Measurements from ENCODE around the gene OTP. TPM values are rescaled to one million over a fixed set of nuclear protein-coding genes. Genes with fewer than 3 reads are reported as not detected.

Gene OTP
- total RNA-seq, 1 donor from 2014 or later: 0.16 TPM

DNA sequence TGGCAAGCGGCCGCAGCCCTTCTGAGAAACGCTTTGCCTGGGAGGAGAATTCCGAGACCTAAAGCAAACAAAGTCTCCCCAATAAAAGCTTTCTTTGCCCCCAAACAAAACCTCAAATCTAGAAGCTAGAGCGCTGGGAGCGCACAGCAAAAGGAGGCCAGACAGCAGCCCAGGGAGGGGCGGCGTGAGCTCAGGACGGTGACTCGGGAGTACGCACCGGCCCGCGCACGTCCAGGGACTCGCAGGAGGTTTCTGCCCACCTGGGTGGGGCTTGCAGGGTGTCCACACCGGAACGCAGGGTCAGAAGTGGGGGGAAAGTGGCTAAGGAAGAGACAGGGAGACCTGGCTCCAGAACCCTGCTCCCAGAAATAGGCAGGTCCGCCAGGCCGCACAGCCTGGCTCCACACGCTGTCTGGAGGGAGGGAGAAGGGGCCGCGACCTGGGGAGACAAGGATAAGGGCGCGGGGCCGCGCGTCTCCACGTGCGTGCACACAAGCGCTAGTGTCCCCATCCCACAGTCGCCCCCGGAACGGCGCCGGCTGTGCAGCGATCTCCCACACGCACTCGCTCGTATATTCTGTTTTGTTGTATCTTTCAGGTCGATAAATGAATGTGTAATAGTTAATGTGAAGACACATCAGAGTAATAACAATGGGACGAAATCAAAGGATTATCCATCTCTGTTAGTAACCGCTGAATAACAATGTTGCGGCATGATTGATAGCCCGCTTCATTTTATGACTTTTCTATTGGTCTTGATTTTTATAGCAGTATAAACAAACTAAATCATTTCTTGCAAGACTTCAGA lies 2.3 kb upstream of the OTP start:
- TF ChIP-seq EZH2 (IDR thresholded peaks at IDR 0.05; ENCODE audit: insufficient read depth, low read length): peak; percentile 91
- TF ChIP-seq, protein P1, sequence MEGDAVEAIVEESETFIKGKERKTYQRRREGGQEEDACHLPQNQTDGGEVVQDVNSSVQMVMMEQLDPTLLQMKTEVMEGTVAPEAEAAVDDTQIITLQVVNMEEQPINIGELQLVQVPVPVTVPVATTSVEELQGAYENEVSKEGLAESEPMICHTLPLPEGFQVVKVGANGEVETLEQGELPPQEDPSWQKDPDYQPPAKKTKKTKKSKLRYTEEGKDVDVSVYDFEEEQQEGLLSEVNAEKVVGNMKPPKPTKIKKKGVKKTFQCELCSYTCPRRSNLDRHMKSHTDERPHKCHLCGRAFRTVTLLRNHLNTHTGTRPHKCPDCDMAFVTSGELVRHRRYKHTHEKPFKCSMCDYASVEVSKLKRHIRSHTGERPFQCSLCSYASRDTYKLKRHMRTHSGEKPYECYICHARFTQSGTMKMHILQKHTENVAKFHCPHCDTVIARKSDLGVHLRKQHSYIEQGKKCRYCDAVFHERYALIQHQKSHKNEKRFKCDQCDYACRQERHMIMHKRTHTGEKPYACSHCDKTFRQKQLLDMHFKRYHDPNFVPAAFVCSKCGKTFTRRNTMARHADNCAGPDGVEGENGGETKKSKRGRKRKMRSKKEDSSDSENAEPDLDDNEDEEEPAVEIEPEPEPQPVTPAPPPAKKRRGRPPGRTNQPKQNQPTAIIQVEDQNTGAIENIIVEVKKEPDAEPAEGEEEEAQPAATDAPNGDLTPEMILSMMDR (IDR thresholded peaks at IDR 0.05; ENCODE audit: insufficient read depth, low read depth, low read length): no peak
- Histone ChIP-seq H3K27me3 (ENCODE audit: insufficient read depth, low read length) (peaks cover 99% of the 10 kb centered on the region), H3K4me1 (ENCODE audit: insufficient read depth, low read length) (peaks cover 3% of the 10 kb centered on the region), H3K9me3 (ENCODE audit: insufficient read depth, low read depth, low read length) (no peaks in the 10 kb centered on the region), H2AFZ (ENCODE audit: low read depth, low read length) (no peak overlapping the region), H3K9ac (ENCODE audit: low read length) (no peak overlapping the region), H3K79me2 (ENCODE audit: insufficient read depth, low read length) (no peaks in the 10 kb centered on the region), H3K36me3 (ENCODE audit: insufficient read depth, low read length) (no peaks in the 10 kb centered on the region), H4K20me1 (ENCODE audit: insufficient read depth, low read length) (peaks cover 28% of the 10 kb centered on the region), H3K4me3 (ENCODE audit: insufficient read depth, low read depth, low read length) (no peak overlapping the region), H3K27ac (ENCODE audit: low read depth, low read length) (no peak overlapping the region), H3K4me2 (ENCODE audit: low read length) (no peak overlapping the region)
- Mint-ChIP-seq H3K4me1 (ENCODE audit: low read depth, unreplicated experiment) (peaks cover 2% of the 10 kb centered on the region), H3K27ac (ENCODE audit: unreplicated experiment) (peak overlapping the region; percentile 30), H3K9me3 (ENCODE audit: unreplicated experiment) (peaks cover 16% of the 10 kb centered on the region), H3K36me3 (ENCODE audit: low read depth, unreplicated experiment) (peaks cover 7% of the 10 kb centered on the region), H3K4me3 (ENCODE audit: unreplicated experiment) (no peak overlapping the region), H3K27me3 (ENCODE audit: low read depth, unreplicated experiment) (peaks cover 80% of the 10 kb centered on the region)
- DNase-seq (ENCODE audit: low read depth): no peak
- no peak for FAIRE-seq

DNA sequence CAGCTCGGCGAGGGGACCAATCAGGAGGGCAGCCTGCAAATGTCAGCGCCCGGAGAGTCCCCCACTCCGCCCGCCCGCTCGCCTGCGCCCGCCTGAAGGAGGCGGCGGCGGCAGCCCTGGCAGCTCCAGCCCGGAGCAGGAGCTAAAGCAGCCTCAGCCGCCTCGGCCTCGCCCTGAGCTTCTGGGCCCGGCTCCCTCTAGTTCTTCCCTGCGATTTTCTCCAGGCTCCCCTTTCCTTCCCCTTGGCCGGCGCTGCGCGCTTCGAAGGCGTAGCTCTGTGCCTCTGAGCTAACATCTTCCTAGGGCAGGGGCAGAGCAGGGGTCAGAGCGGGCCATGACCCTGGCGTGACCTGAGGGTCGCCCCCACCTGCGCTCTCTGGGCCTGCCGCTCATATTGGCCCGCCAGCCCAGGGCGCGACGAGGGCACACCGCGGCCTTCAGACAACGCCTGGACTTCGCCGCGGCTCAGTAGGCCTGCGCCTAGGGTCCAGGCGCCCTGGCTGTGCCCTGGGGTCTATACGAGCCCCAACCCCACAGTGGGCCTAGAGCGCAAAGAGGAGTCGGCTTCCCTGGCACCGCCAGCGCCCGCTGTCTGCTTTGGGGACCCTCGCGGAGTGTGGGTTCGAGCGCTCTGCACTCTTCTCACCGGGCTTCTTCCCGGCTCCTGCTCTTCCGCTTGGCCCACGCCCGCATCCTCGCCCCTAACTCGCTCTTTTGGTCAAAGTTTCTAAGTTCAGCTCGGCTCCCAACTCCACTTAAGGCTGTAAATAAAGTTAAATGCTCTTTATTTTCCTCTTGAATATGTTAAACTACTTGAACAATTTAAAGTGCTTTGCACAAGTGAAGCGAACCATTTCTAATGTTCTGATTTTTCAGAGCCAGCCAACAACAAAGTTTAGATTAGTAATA lies 504 bp upstream of the OTP start:
- H3K36me3 Mint-ChIP-seq (ENCODE audit: low read depth, unreplicated experiment): peaks cover 5% of the 10 kb centered on the region
- H3K36me3 ChIP-seq (ENCODE audit: insufficient read depth, low read length): no peaks in the 10 kb centered on the region
- no peak overlapping the region for H3K9ac ChIP-seq (ENCODE audit: low read length)
- H3K27ac ChIP-seq (ENCODE audit: low read depth, low read length): no peak overlapping the region
- peaks cover 93% of the 10 kb centered on the region for H3K27me3 ChIP-seq (ENCODE audit: insufficient read depth, low read length)
- no peak overlapping the region for H3K27ac Mint-ChIP-seq (ENCODE audit: unreplicated experiment)
- peaks cover 81% of the 10 kb centered on the region for H3K27me3 Mint-ChIP-seq (ENCODE audit: low read depth, unreplicated experiment)
- no peaks in the 10 kb centered on the region for H3K9me3 ChIP-seq (ENCODE audit: insufficient read depth, low read depth, low read length)
- peaks cover 16% of the 10 kb centered on the region for H3K9me3 Mint-ChIP-seq (ENCODE audit: unreplicated experiment)
- no peaks in the 10 kb centered on the region for H3K79me2 ChIP-seq (ENCODE audit: insufficient read depth, low read length)
- H3K4me1 Mint-ChIP-seq (ENCODE audit: low read depth, unreplicated experiment): no peaks in the 10 kb centered on the region
- DNase-seq (ENCODE audit: low read depth) (no peak), FAIRE-seq (no peak)
- no peak overlapping the region for H3K4me3 ChIP-seq (ENCODE audit: insufficient read depth, low read depth, low read length)
- no peaks in the 10 kb centered on the region for H3K4me1 ChIP-seq (ENCODE audit: insufficient read depth, low read length)
- no peak overlapping the region for H2AFZ ChIP-seq (ENCODE audit: low read depth, low read length)
- H3K4me2 ChIP-seq (ENCODE audit: low read length): no peak overlapping the region
- TF ChIP-seq EZH2 (IDR thresholded peaks at IDR 0.05; ENCODE audit: insufficient read depth, low read length): peak; percentile 95
- TF ChIP-seq, protein P1 (IDR thresholded peaks at IDR 0.05; ENCODE audit: insufficient read depth, low read depth, low read length): no peak
- H3K4me3 Mint-ChIP-seq (ENCODE audit: unreplicated experiment): no peak overlapping the region
- peaks cover 22% of the 10 kb centered on the region for H4K20me1 ChIP-seq (ENCODE audit: insufficient read depth, low read length)
